Mononuclear cell (primary cell): Measurements from ENCODE around the gene FAM50A. TPM values are rescaled to one million over a fixed set of nuclear protein-coding genes. Genes with fewer than 3 reads are reported as not detected.

Source experiments
- H3K27me3 ChIP-seq: 2 replicates; pipeline ENCODE4 v1.6.0; 2011; ENCODE audit warnings: low read length, control low read depth; ENCODE audit not compliant: insufficient read depth
- H3K4me1 ChIP-seq: 2 replicates; pipeline ENCODE4 v1.5.1; 2011; ENCODE audit warnings: mild to moderate bottlenecking, low read length, control low read depth; ENCODE audit not compliant: insufficient read depth
- H3K4me3 ChIP-seq: 2 replicates; pipeline ENCODE4 v1.5.1; 2011; ENCODE audit warnings: mild to moderate bottlenecking, low read length, moderate library complexity
- H3K9me3 ChIP-seq: 2 replicates; pipeline ENCODE4 v1.5.1; 2011; ENCODE audit warnings: low read depth, mild to moderate bottlenecking, control low read depth, low read length
- total RNA-seq: library from RNA; depleted of rRNA; stranded (reverse); fragments of >200 nt; gene quantifications from one replicate; pipeline ENCODE4 v1.2.3, GENCODE V29; 2012

FAM50A gene
- total RNA-seq, 1 donor, result 19.1 TPM

- Histone ChIP-seq H3K27me3 (no peaks in the 10 kb centered on the region), H3K4me3 (no peak overlapping the region), H3K9me3 (no peaks in the 10 kb centered on the region), H3K4me1 (peaks cover 2% of the 10 kb centered on the region)
Observed at GRCh38 chrX:154463611-154464220, 19.8 kb downstream of the FAM50A start.

GRCh38 chrX:154464806-154465365 is 20.9 kb downstream of the FAM50A start:
- Histone ChIP-seq H3K4me3 (no peak overlapping the region), H3K4me1 (no peaks in the 10 kb centered on the region), H3K27me3 (no peaks in the 10 kb centered on the region), H3K9me3 (no peaks in the 10 kb centered on the region)

- H3K4me1 ChIP-seq, result no peaks in the 10 kb centered on the region
- H3K4me3 ChIP-seq, result no peak overlapping the region
- no peaks in the 10 kb centered on the region for H3K9me3 ChIP-seq
Observed at GRCh38 chrX:154465601-154466000, 21.7 kb downstream of the FAM50A start.

GRCh38 chrX:154466036-154466435 is 22.1 kb downstream of the FAM50A start:
- no peak overlapping the region for H3K4me3 ChIP-seq

More at GRCh38 chrX:154465601-154466000, 21.7 kb downstream of the FAM50A start:
- H3K27me3 ChIP-seq, result no peaks in the 10 kb centered on the region

GRCh38 chrX:154466907-154467306 is 23.0 kb downstream of the FAM50A start:
- no peaks in the 10 kb centered on the region for H3K27me3 ChIP-seq
- H3K4me1 ChIP-seq, result no peaks in the 10 kb centered on the region
- H3K4me3 ChIP-seq, result no peak overlapping the region
- H3K9me3 ChIP-seq, result no peaks in the 10 kb centered on the region

More at GRCh38 chrX:154466036-154466435, 22.1 kb downstream of the FAM50A start:
- Histone ChIP-seq H3K27me3 (no peaks in the 10 kb centered on the region), H3K4me1 (no peaks in the 10 kb centered on the region), H3K9me3 (no peaks in the 10 kb centered on the region)

- H3K4me1 ChIP-seq, result no peaks in the 10 kb centered on the region
- H3K9me3 ChIP-seq, result no peaks in the 10 kb centered on the region
- no peaks in the 10 kb centered on the region for H3K27me3 ChIP-seq
- H3K4me3 ChIP-seq, result no peak overlapping the region
Observed at GRCh38 chrX:154467556-154467955, 23.6 kb downstream of the FAM50A start.

GRCh38 chrX:154468217-154468616 is 24.3 kb downstream of the FAM50A start:
- Histone ChIP-seq H3K4me1 (no peaks in the 10 kb centered on the region), H3K27me3 (no peaks in the 10 kb centered on the region), H3K4me3 (no peak overlapping the region), H3K9me3 (no peaks in the 10 kb centered on the region)

GRCh38 chrX:154469114-154469513 is 25.2 kb downstream of the FAM50A start:
- Histone ChIP-seq H3K27me3 (no peaks in the 10 kb centered on the region), H3K4me3 (no peak overlapping the region), H3K9me3 (no peaks in the 10 kb centered on the region), H3K4me1 (no peaks in the 10 kb centered on the region)

- Histone ChIP-seq H3K9me3 (no peaks in the 10 kb centered on the region), H3K4me1 (no peaks in the 10 kb centered on the region), H3K4me3 (no peak overlapping the region), H3K27me3 (no peaks in the 10 kb centered on the region)
Observed at GRCh38 chrX:154469880-154470279, 25.9 kb downstream of the FAM50A start.

- Histone ChIP-seq H3K4me1 (no peaks in the 10 kb centered on the region), H3K27me3 (no peaks in the 10 kb centered on the region), H3K4me3 (no peak overlapping the region), H3K9me3 (no peaks in the 10 kb centered on the region)
Observed at GRCh38 chrX:154470434-154470833, 26.5 kb downstream of the FAM50A start.

- no peaks in the 10 kb centered on the region for H3K4me1 ChIP-seq
- H3K9me3 ChIP-seq, result no peaks in the 10 kb centered on the region
- no peak overlapping the region for H3K4me3 ChIP-seq
- H3K27me3 ChIP-seq, result no peaks in the 10 kb centered on the region
Observed at GRCh38 chrX:154470914-154471568, 27.1 kb downstream of the FAM50A start.

- H3K4me3 ChIP-seq, result no peak overlapping the region
- H3K9me3 ChIP-seq, result no peaks in the 10 kb centered on the region
- no peaks in the 10 kb centered on the region for H3K27me3 ChIP-seq
- no peaks in the 10 kb centered on the region for H3K4me1 ChIP-seq
Observed at GRCh38 chrX:154471839-154472684, 28.1 kb downstream of the FAM50A start.

- Histone ChIP-seq H3K27me3 (no peaks in the 10 kb centered on the region), H3K9me3 (no peaks in the 10 kb centered on the region), H3K4me1 (peaks cover under 1% of the 10 kb centered on the region), H3K4me3 (no peak overlapping the region)
Observed at GRCh38 chrX:154472685-154473632, 29.0 kb downstream of the FAM50A start.

GRCh38 chrX:154473683-154474082 is 29.7 kb downstream of the FAM50A start:
- H3K4me3 ChIP-seq, result no peak overlapping the region
- no peaks in the 10 kb centered on the region for H3K9me3 ChIP-seq
- H3K27me3 ChIP-seq, result no peaks in the 10 kb centered on the region
- H3K4me1 ChIP-seq, result peaks cover 5% of the 10 kb centered on the region
